Gastroesophageal sphincter (tissue), 4 donors: ENCODE measurements around the gene FIP1L1. TPM values are rescaled to one million over a fixed set of nuclear protein-coding genes. Genes with fewer than 3 reads are reported as not detected.
A peak's percentile ranks its signal among the peaks of the same experiment; 100 is the strongest.

ENCODE experiments used
- ATAC-seq: fragments of 150-250 bp; one replicate; pipeline ENCODE4 v1.9.1; 2016; ENCODE audit warnings: mild to moderate bottlenecking, moderate library complexity
- H3K27ac ChIP-seq, 4 donors: fragments of 200-600 bp; sonication (generic) in 3 of 4; 1 replicate in 3 of 4; 2 replicates in 1 of 4; pipeline ENCODE4 v1.5.1; 2016 to 2019
- H3K27me3 ChIP-seq: fragments of 200-600 bp; sonication (generic); one replicate; pipeline ENCODE4 v1.5.1; 2019
- H3K36me3 ChIP-seq, 2 donors: fragments of 200-600 bp; sonication (generic); one replicate each; pipeline ENCODE4 v1.5.1; 2019; ENCODE audit warnings: control low read depth in 1 of 2
- H3K4me1 ChIP-seq, 3 donors: fragments of 200-600 bp; sonication (generic); 1 replicate in 2 of 3; 2 replicates in 1 of 3; pipeline ENCODE4 v1.5.1; 2016 to 2019; ENCODE audit warnings: control low read depth in 2 of 3
- H3K4me3 ChIP-seq, 2 donors: fragments of 200-600 bp; sonication (generic); one replicate each; pipeline ENCODE4 v1.5.1; 2019; ENCODE audit warnings: mild to moderate bottlenecking in 1 of 2, moderate library complexity in 1 of 2
- H3K9me3 ChIP-seq, 3 donors: fragments of 200-600 bp; sonication (generic); one replicate each; pipeline ENCODE4 v1.5.1; 2017 to 2019; ENCODE audit warnings: control low read depth in 2 of 3
- CTCF ChIP-seq, 4 experiments: fragments of 200-600 bp in 2 of 4; fragments of 450-650 bp in 2 of 4; sonication (generic) in 1 of 4; IDR thresholded peaks; one replicate each; pipeline ENCODE4 v1.5.1; 2017 to 2019; ENCODE audit warnings: antibody characterized with exemption in 4 of 4, mild to moderate bottlenecking in 2 of 4, moderate library complexity in 2 of 4
- EP300 ChIP-seq: sonication (generic); formaldehyde crosslinking; IDR thresholded peaks from one replicate; pipeline ENCODE4 v1.6.1; 2017; ENCODE audit warnings: antibody characterized with exemption, mild to moderate bottlenecking
- POLR2A ChIP-seq, 2 donors: fragments of 450-650 bp; IDR thresholded peaks; one replicate each; pipeline ENCODE4 v1.6.1; 2017; ENCODE audit warnings: antibody characterized with exemption in 2 of 2, mild to moderate bottlenecking in 2 of 2, moderate library complexity in 1 of 2
- POLR2AphosphoS5 ChIP-seq: sonication (generic); formaldehyde crosslinking; IDR thresholded peaks from one replicate; pipeline ENCODE4 v1.6.1; 2017; ENCODE audit warnings: antibody characterized with exemption
- WGBS, 2 donors: methylation state at CpG; one replicate each; pipeline ENCODE4 v1.1.5; 2018; ENCODE audit warnings: low coverage in 1 of 2; 5-methylcytosine and 5-hydroxymethylcytosine counted together
- total RNA-seq, 4 donors: library from RNA; depleted of rRNA; stranded (reverse); fragments of >200 nt; gene quantifications; one replicate each; pipeline ENCODE4 v1.1.0, GENCODE V29; 2016

Gene FIP1L1
- total RNA-seq, 4 donors from 2014 or later, result 40.8 to 56.4 (median 43.8) TPM

- no peaks in the 10 kb centered on the region for H3K4me1 ChIP-seq
- H3K9me3 ChIP-seq, result no peaks in the 10 kb centered on the region
- WGBS, 2 donors, result 17 to 71% methylated on average over 1 to 6 of the region's 8 CpGs
- no peaks in the 10 kb centered on the region for H3K27me3 ChIP-seq
- TF ChIP-seq CTCF (IDR thresholded peaks at IDR 0.05) (no peak), POLR2A (IDR thresholded peaks at IDR 0.05) (no peak), POLR2AphosphoS5 (no peak), EP300 (no peak)
- H3K27ac ChIP-seq, result no peak overlapping the region
- no peak for ATAC-seq
- H3K36me3 ChIP-seq, result no peaks in the 10 kb centered on the region
- H3K4me3 ChIP-seq, result no peak overlapping the region
Observed at GRCh38 chr4:53481586-53481985, 104.1 kb downstream of the FIP1L1 start.

- 87 to 88% methylated on average over 1 of the region's 1 CpG for WGBS, 2 donors
- no peaks in the 10 kb centered on the region for H3K4me1 ChIP-seq
- H3K4me3 ChIP-seq, result no peak overlapping the region
- H3K27me3 ChIP-seq, result peaks cover 4% of the 10 kb centered on the region
- no peaks in the 10 kb centered on the region for H3K36me3 ChIP-seq
- no peak overlapping the region for H3K27ac ChIP-seq
- H3K9me3 ChIP-seq, result no peaks in the 10 kb centered on the region
- ATAC-seq, result no peak
- TF ChIP-seq POLR2A (IDR thresholded peaks at IDR 0.05), result no peak
- no peak for TF ChIP-seq CTCF (IDR thresholded peaks at IDR 0.05)
- no peak for TF ChIP-seq POLR2AphosphoS5
- TF ChIP-seq EP300, result no peak
Observed at GRCh38 chr4:53483250-53483649, 105.8 kb downstream of the FIP1L1 start.

DNA sequence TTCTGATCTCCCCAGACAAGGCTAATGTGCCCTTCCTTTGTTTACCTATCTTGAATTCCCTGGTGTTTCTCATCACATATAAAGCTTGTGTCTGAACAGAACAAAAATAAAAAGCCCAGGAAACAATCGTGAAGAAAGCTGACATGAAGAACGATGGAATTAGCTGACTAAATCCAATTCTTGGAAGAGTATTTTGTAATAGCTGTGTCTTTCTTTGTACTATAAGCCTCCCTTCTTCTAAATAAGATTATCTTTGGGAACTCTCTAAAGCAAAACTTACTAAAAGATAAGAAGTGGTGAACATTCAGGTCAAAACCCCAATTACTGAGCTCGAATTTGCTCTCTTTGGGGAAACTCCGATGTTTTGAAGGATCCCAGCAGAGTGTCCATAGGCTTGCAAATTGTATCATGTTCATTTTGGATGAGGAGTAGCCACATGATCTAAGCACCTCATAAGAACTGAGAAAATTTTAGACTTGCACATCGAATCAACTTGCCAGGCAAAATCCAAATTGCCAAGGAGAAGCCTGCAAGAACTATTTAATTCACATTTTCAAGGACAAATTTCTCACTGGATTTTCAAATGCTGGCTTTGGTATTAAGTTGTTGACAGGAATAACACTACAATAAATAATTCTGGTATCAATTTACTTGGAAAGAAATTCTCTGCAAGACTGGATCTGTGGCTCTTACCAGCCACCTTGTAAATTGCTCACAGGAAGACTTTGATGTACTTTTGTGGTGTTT, 107.6 kb downstream of the FIP1L1 start:
- WGBS, 2 donors, result 55 to 69% methylated on average over 5 of the region's 5 CpGs
- ATAC-seq, result peak; percentile 35
- H3K27ac ChIP-seq, result peak overlapping the region in 1 of 4 donors; percentile 51

DNA sequence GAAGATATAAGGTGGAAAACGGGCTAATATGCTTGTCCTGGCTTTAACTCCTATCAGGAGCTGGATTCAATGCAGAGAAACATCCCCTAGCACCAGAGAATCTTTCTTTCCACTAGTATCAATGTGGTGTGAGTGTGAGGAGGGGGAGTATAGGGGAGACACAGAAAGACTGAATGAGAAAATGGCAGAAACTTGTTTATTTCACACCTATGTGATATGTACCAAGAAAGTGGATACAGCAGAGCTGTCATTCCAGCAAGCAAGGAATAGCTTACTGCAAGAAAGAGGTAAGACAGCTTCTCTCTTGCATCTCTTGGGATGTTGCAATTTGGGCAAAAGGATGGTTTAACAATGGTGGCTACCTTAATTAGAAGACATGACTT, 108.2 kb downstream of the FIP1L1 start:
- 67 to 70% methylated on average over 1 of the region's 1 CpG for WGBS, 2 donors
- TF ChIP-seq POLR2A (IDR thresholded peaks at IDR 0.05), result no peak
- TF ChIP-seq EP300, result no peak
- no peak for TF ChIP-seq POLR2AphosphoS5
- TF ChIP-seq CTCF (IDR thresholded peaks at IDR 0.05), result no peak
- ATAC-seq, result no peak
- H3K4me1 ChIP-seq, result no peaks in the 10 kb centered on the region
- no peaks in the 10 kb centered on the region for H3K9me3 ChIP-seq
- H3K27me3 ChIP-seq, result peaks cover 4% of the 10 kb centered on the region
- no peaks in the 10 kb centered on the region for H3K36me3 ChIP-seq
- no peak overlapping the region for H3K27ac ChIP-seq
- H3K4me3 ChIP-seq, result no peak overlapping the region

More for the DNA sequence above, 107.6 kb downstream of the FIP1L1 start:
- TF ChIP-seq POLR2AphosphoS5 (no peak), EP300 (no peak), CTCF (IDR thresholded peaks at IDR 0.05) (no peak), POLR2A (IDR thresholded peaks at IDR 0.05) (no peak)
- Histone ChIP-seq H3K36me3 (no peaks in the 10 kb centered on the region), H3K9me3 (no peaks in the 10 kb centered on the region), H3K27me3 (peaks cover 4% of the 10 kb centered on the region), H3K4me1 (no peaks in the 10 kb centered on the region), H3K4me3 (no peak overlapping the region)

GRCh38 chr4:53487766-53488165, 110.3 kb downstream of the FIP1L1 start:
- no peaks in the 10 kb centered on the region for H3K36me3 ChIP-seq
- TF ChIP-seq CTCF (IDR thresholded peaks at IDR 0.05), result no peak
- no peak for TF ChIP-seq POLR2A (IDR thresholded peaks at IDR 0.05)
- TF ChIP-seq EP300, result no peak
- TF ChIP-seq POLR2AphosphoS5, result no peak
- no peak for ATAC-seq
- no peaks in the 10 kb centered on the region for H3K4me1 ChIP-seq
- no peak overlapping the region for H3K27ac ChIP-seq
- H3K9me3 ChIP-seq, result no peaks in the 10 kb centered on the region
- H3K4me3 ChIP-seq, result no peak overlapping the region
- peaks cover 4% of the 10 kb centered on the region for H3K27me3 ChIP-seq
